Trophoblast cell (in vitro differentiated cells and primary cell): ENCODE data around the gene ZNF316.

Experiments
- DNase-seq, 2 donors: peaks; one replicate each; pipeline ENCODE4 v3.0.0-alpha.2; 2016
- H2AFZ ChIP-seq: 2 replicates; pipeline ENCODE4 v1.6.1; 2013; ENCODE audit warnings: low read length, moderate library complexity, mild to moderate bottlenecking; ENCODE audit not compliant: insufficient read depth, poor library complexity
- H2AK5ac ChIP-seq: 2 replicates; pipeline ENCODE4 v1.6.1; 2013; ENCODE audit warnings: mild to moderate bottlenecking, low read length
- H2BK120ac ChIP-seq: 2 replicates; pipeline ENCODE4 v1.6.1; 2013; ENCODE audit warnings: low read length, mild to moderate bottlenecking, moderate library complexity; ENCODE audit not compliant: insufficient read depth, poor library complexity
- H2BK12ac ChIP-seq: 2 replicates; pipeline ENCODE4 v1.6.1; 2013; ENCODE audit warnings: mild to moderate bottlenecking, low read length, moderate library complexity
- H2BK5ac ChIP-seq: 2 replicates; pipeline ENCODE4 v1.6.1; 2013; ENCODE audit warnings: low read length, low read depth, moderate library complexity, mild to moderate bottlenecking; ENCODE audit not compliant: poor library complexity
- H3K14ac ChIP-seq: 2 replicates; pipeline ENCODE4 v1.6.1; 2013; ENCODE audit warnings: mild to moderate bottlenecking, low read length
- H3K18ac ChIP-seq: 2 replicates; pipeline ENCODE4 v1.6.1; 2013; ENCODE audit warnings: mild to moderate bottlenecking, low read length
- H3K23ac ChIP-seq: 2 replicates; pipeline ENCODE4 v1.6.1; 2013; ENCODE audit warnings: low read length
- H3K27ac ChIP-seq: 2 replicates; pipeline ENCODE4 v1.5.1; 2013; ENCODE audit warnings: low read depth, mild to moderate bottlenecking, inconsistent platforms, low read length, moderate library complexity
- H3K27me3 ChIP-seq: 2 replicates; pipeline ENCODE4 v1.6.1; 2013; ENCODE audit warnings: inconsistent platforms, mild to moderate bottlenecking, low read length, moderate library complexity; ENCODE audit not compliant: insufficient read depth
- H3K36me3 ChIP-seq, 2 experiments: 1 replicate in 1 of 2; 2 replicates in 1 of 2; pipeline ENCODE4 v1.6.1; 2013; ENCODE audit warnings: low read length in 2 of 2, mild to moderate bottlenecking in 2 of 2, moderate library complexity in 1 of 2; ENCODE audit not compliant: insufficient read depth in 2 of 2, control insufficient read depth in 1 of 2
- H3K4ac ChIP-seq: 2 replicates; pipeline ENCODE4 v1.6.1; 2013; ENCODE audit warnings: low read depth, mild to moderate bottlenecking, low read length, moderate library complexity
- H3K4me1 ChIP-seq, 2 experiments: 1 replicate in 1 of 2; 2 replicates in 1 of 2; pipeline ENCODE4 v1.6.1; 2013; ENCODE audit warnings: low read length in 2 of 2, mild to moderate bottlenecking in 2 of 2, moderate library complexity in 1 of 2; ENCODE audit not compliant: insufficient read depth in 2 of 2, control insufficient read depth in 1 of 2
- H3K4me2 ChIP-seq: 2 replicates; pipeline ENCODE4 v1.6.1; 2013; ENCODE audit warnings: inconsistent platforms, mild to moderate bottlenecking, low read length, moderate library complexity
- H3K4me3 ChIP-seq: 2 replicates; pipeline ENCODE4 v1.5.1; 2013; ENCODE audit warnings: mild to moderate bottlenecking, low read depth, low read length, inconsistent platforms
- H3K79me1 ChIP-seq: one replicate; pipeline ENCODE4 v1.6.1; 2013; ENCODE audit warnings: low read length
- H3K79me2 ChIP-seq: 2 replicates; pipeline ENCODE4 v1.6.1; 2013; ENCODE audit warnings: low read length, mild to moderate bottlenecking; ENCODE audit not compliant: control insufficient read depth, insufficient read depth, poor library complexity
- H3K9ac ChIP-seq: 2 replicates; pipeline ENCODE4 v1.6.1; 2013; ENCODE audit warnings: mild to moderate bottlenecking, low read length
- H3K9me3 ChIP-seq: 2 replicates; pipeline ENCODE4 v1.6.1; 2013; ENCODE audit warnings: low read depth, mild to moderate bottlenecking, control low read depth, inconsistent platforms, low read length; ENCODE audit not compliant: insufficient read depth
- H4K12ac ChIP-seq: 2 replicates; pipeline ENCODE4 v1.6.1; 2013; ENCODE audit warnings: low read depth, mild to moderate bottlenecking, low read length, moderate library complexity
- H4K8ac ChIP-seq: 2 replicates; pipeline ENCODE4 v1.6.1; 2013; ENCODE audit warnings: low read depth, mild to moderate bottlenecking, low read length, moderate library complexity
- H4K91ac ChIP-seq: one replicate; pipeline ENCODE4 v1.6.1; 2013; ENCODE audit warnings: low read depth, mild to moderate bottlenecking, low read length, moderate library complexity
- WGBS: extraction: QIAGEN DNeasy Blood & Tissue Kit; methylation state at CpG from one replicate; pipeline ENCODE4 v1.1.7; 2013; ENCODE audit warnings: missing lambda C conversion rate; ENCODE audit not compliant: insufficient read length, insufficient coverage; ENCODE audit errors: extremely low coverage; 5-methylcytosine and 5-hydroxymethylcytosine counted together

The ZNF316 gene

DNA sequence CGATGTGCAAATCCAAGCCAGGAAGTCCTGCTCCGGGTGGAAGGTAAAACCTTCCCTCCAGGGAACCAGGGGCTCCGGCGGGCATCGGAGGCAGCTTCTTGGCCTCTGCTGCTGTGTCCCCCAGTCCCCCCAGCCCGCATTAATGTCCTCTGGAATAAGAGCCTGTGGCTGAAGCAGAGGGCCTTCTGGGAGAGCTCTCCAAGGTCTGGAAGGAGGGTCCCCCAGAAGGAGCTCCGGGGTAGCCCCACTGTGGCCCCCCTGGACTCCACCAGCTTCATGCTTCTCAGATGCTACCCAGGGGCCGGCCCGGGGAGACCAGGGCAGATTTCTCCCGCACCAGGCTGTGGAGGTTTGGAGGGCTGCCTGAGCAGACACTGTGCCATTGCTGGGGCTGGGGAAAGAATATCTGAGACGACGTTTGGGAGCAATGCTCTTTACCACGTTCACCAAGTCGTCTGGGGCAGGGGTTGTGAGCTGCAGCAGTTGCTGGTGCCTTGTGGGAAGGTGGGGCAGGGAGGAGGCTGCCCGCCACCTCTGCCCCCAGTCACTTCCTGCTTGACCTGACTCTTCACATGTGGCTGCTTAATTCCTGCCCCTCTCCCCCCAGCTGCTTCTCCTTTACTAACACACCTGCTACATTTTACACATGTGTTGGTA, 13.4 kb upstream of the ZNF316 start:
- H4K12ac ChIP-seq = no peak overlapping the region
- no peaks in the 10 kb centered on the region for H3K4me1 ChIP-seq
- no peak overlapping the region for H3K4me2 ChIP-seq
- H3K9ac ChIP-seq = no peak overlapping the region
- H3K79me2 ChIP-seq = no peaks in the 10 kb centered on the region
- H2BK5ac ChIP-seq = no peak overlapping the region
- no peak overlapping the region for H3K27ac ChIP-seq
- no peak overlapping the region for H4K91ac ChIP-seq
- H4K8ac ChIP-seq = no peak overlapping the region
- H3K79me1 ChIP-seq = no peaks in the 10 kb centered on the region
- peaks cover 4% of the 10 kb centered on the region for H3K9me3 ChIP-seq
- H3K4me3 ChIP-seq = no peak overlapping the region
- no peak overlapping the region for H2AFZ ChIP-seq
- H3K27me3 ChIP-seq = no peaks in the 10 kb centered on the region
- peaks cover 12 to 20% of the 10 kb centered on the region in 2 experiments for H3K36me3 ChIP-seq
- H3K18ac ChIP-seq = no peak overlapping the region
- H2AK5ac ChIP-seq = no peak overlapping the region
- H3K4ac ChIP-seq = no peak overlapping the region
- no peak overlapping the region for H2BK120ac ChIP-seq
- H3K14ac ChIP-seq = no peak overlapping the region
- DNase-seq = no peak
- H2BK12ac ChIP-seq = no peak overlapping the region
- no peak overlapping the region for H3K23ac ChIP-seq
- no CpG with 5 or more reads among the region's 15 CpGs for WGBS

- no peaks in the 10 kb centered on the region for H3K27me3 ChIP-seq
- H4K91ac ChIP-seq = no peak overlapping the region
- no peaks in the 10 kb centered on the region for H3K79me2 ChIP-seq
- no peak overlapping the region for H3K4me2 ChIP-seq
- no peak overlapping the region for H3K23ac ChIP-seq
- peaks cover 12 to 20% of the 10 kb centered on the region in 2 experiments for H3K36me3 ChIP-seq
- H2AFZ ChIP-seq = no peak overlapping the region
- no peak overlapping the region for H2BK12ac ChIP-seq
- H3K14ac ChIP-seq = no peak overlapping the region
- no peaks in the 10 kb centered on the region for H3K79me1 ChIP-seq
- H3K18ac ChIP-seq = no peak overlapping the region
- H3K4me1 ChIP-seq = no peaks in the 10 kb centered on the region
- H3K4me3 ChIP-seq = no peak overlapping the region
- DNase-seq = no peak
- H4K12ac ChIP-seq = no peak overlapping the region
- no peak overlapping the region for H3K4ac ChIP-seq
- H2BK120ac ChIP-seq = no peak overlapping the region
- no CpG with 5 or more reads among the region's 3 CpGs for WGBS
- H2BK5ac ChIP-seq = no peak overlapping the region
- H2AK5ac ChIP-seq = no peak overlapping the region
- H3K9me3 ChIP-seq = peaks cover 4% of the 10 kb centered on the region
- no peak overlapping the region for H3K27ac ChIP-seq
- H4K8ac ChIP-seq = no peak overlapping the region
- no peak overlapping the region for H3K9ac ChIP-seq
Measured at GRCh38 chr7:6624246-6624611, 12.9 kb upstream of the ZNF316 start.

- Histone ChIP-seq H4K8ac (no peak overlapping the region), H2BK5ac (no peak overlapping the region), H3K18ac (no peak overlapping the region), H4K91ac (no peak overlapping the region), H3K4ac (no peak overlapping the region), H3K27ac (no peak overlapping the region), H2BK12ac (no peak overlapping the region), H3K4me1 (peaks cover 0 to 6% of the 10 kb centered on the region in 2 experiments), H2AK5ac (no peak overlapping the region), H3K14ac (no peak overlapping the region), H2BK120ac (no peak overlapping the region), H3K79me2 (no peaks in the 10 kb centered on the region), H3K27me3 (no peaks in the 10 kb centered on the region), H3K9me3 (peaks cover 5% of the 10 kb centered on the region), H3K36me3 (peaks cover 0 to under 1% of the 10 kb centered on the region in 2 experiments), H4K12ac (no peak overlapping the region), H3K23ac (no peak overlapping the region), H3K79me1 (no peaks in the 10 kb centered on the region), H3K9ac (no peak overlapping the region), H3K4me3 (no peak overlapping the region), H3K4me2 (no peak overlapping the region), H2AFZ (no peak overlapping the region)
- no peak for DNase-seq
- no CpG with 5 or more reads among the region's 6 CpGs for WGBS
Measured at GRCh38 chr7:6628045-6628444, 9.1 kb upstream of the ZNF316 start.

DNA sequence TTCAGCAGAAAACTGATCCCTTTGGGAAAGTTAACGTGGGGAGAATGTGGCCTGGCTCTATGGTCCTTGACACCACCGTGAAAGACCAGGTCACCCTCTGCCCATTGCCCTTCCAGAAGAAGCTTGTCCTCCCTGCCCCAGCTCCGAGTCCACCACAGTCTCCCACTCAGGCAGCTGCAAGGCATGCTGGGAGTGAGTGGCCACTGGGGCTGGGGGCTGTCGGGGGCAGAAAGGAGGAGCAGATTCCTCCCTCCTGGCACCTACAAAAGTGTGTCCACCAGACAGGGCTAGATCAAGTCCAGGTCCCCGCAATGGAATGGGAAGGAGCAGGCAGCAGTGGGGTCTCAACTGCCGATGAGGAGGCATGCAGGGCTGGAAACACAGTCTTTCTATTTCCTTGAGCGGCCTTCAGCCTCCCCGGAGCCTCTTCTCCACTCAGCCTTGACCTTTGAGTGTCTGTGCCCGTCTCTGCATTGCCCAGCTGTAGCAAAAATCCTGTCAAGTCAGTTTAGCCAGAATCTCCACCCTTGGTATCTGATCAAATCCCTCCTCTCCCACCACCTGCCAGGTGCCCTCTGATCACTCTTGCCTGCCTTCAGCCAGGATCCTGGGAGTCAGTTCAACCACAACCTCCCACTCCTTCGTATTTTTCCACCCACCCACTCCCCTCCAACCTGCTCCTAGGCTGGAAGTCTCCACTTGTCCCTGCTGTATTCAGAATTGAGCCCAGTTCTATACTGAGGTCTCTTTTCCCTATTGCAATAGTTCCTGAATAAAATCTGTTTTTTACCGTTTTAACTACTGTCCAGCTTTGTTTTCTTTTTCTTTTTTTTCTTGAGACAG, 6.9 kb upstream of the ZNF316 start:
- no peak overlapping the region for H4K8ac ChIP-seq
- no peak overlapping the region for H2AFZ ChIP-seq
- H4K12ac ChIP-seq = no peak overlapping the region
- no peaks in the 10 kb centered on the region for H3K79me2 ChIP-seq
- no peak overlapping the region for H2BK12ac ChIP-seq
- no peak overlapping the region for H3K9ac ChIP-seq
- H3K14ac ChIP-seq = no peak overlapping the region
- DNase-seq = peak; percentile 28 to 68
- H3K4me1 ChIP-seq = peaks cover 0 to 6% of the 10 kb centered on the region in 2 experiments
- WGBS = no CpG with 5 or more reads among the region's 11 CpGs
- H2BK5ac ChIP-seq = no peak overlapping the region
- no peak overlapping the region for H2BK120ac ChIP-seq
- no peak overlapping the region for H3K18ac ChIP-seq
- H3K27ac ChIP-seq = no peak overlapping the region
- H3K4ac ChIP-seq = no peak overlapping the region
- no peak overlapping the region for H3K23ac ChIP-seq
- H3K27me3 ChIP-seq = no peaks in the 10 kb centered on the region
- no peak overlapping the region for H4K91ac ChIP-seq
- no peaks in the 10 kb centered on the region for H3K79me1 ChIP-seq
- H3K4me3 ChIP-seq = no peak overlapping the region
- H3K4me2 ChIP-seq = no peak overlapping the region
- no peaks in the 10 kb centered on the region for H3K36me3 ChIP-seq
- H2AK5ac ChIP-seq = no peak overlapping the region
- peaks cover 5% of the 10 kb centered on the region for H3K9me3 ChIP-seq
